SK-N-SH (cell line): ENCODE results near the gene DNAJB6. TPM values are rescaled to one million over a fixed set of nuclear protein-coding genes. Genes with fewer than 3 reads are reported as not detected.

Experiments used
- CTCF ChIA-PET: fragments of 300-600, 350-600 bp; formaldehyde crosslinking; extraction: SDS; loops from one replicate; lab custom pipeline; 2021; lab: Yijun Ruan, JAX
- POLR2A ChIA-PET: fragments of 350-600 bp; sonication (Branson Sonifier 250); formaldehyde crosslinking; extraction: SDS; loops from one replicate; lab custom pipeline; 2020; ENCODE audit warnings: antibody characterized with exemption, inconsistent platforms; lab: Yijun Ruan, JAX
- DNase-seq: peaks from one replicate; pipeline ENCODE4 v3.0.0; 2012
- H2AFZ ChIP-seq: fragments of 200-600 bp; sonication (generic); 2 replicates; pipeline ENCODE4 v1.8.1; 2016; ENCODE audit warnings: antibody characterized with exemption, mild to moderate bottlenecking, low read depth
- H3F3A ChIP-seq: fragments of 200-600 bp; sonication (generic); replicated peaks from 2 replicates; pipeline ENCODE3; 2016; ENCODE audit warnings: antibody characterized with exemption, mild to moderate bottlenecking; ENCODE audit not compliant: insufficient read depth
- H3K27ac ChIP-seq, 2 experiments: fragments of 200-500 bp in 1 of 2; fragments of 200-600 bp in 1 of 2; sonication (Bioruptor generic) in 1 of 2; sonication (generic), shearing (Covaris generic) in 1 of 2; 2 replicates each; pipeline versions ENCODE4 v1.5.1 to v1.6.1; 2014 to 2016; ENCODE audit warnings: low read depth in 2 of 2, inconsistent platforms in 1 of 2, low read length in 1 of 2, mild to moderate bottlenecking in 1 of 2, mixed read lengths in 1 of 2
- H3K27me3 ChIP-seq: fragments of 200-600 bp; sonication (generic), shearing (Covaris generic); 2 replicates; pipeline ENCODE4 v1.6.1; 2016; ENCODE audit warnings: mixed run types; ENCODE audit not compliant: insufficient read depth
- H3K36me3 ChIP-seq, 2 experiments: fragments of 200-500 bp in 1 of 2; fragments of 200-600 bp in 1 of 2; sonication (Bioruptor generic) in 1 of 2; sonication (generic) in 1 of 2; replicated peaks in 1 of 2; 2 replicates each; pipeline versions ENCODE3 to v1.5.1; 2014 to 2016; ENCODE audit warnings: low read length in 1 of 2, mild to moderate bottlenecking in 1 of 2; ENCODE audit not compliant: insufficient read depth in 2 of 2, control insufficient read depth in 1 of 2
- H3K4me1 ChIP-seq, 2 experiments: fragments of 200-500 bp in 1 of 2; fragments of 200-600 bp in 1 of 2; sonication (Bioruptor generic) in 1 of 2; sonication (generic), shearing (Covaris generic) in 1 of 2; 2 replicates each; pipeline versions ENCODE4 v1.5.1 to v1.6.1; 2014 to 2016; ENCODE audit warnings: low read depth in 1 of 2, low read length in 1 of 2, mixed run types in 1 of 2; ENCODE audit not compliant: insufficient read depth in 2 of 2, control insufficient read depth in 1 of 2
- H3K4me2 ChIP-seq: fragments of 200-600 bp; sonication (generic), shearing (Covaris generic); 2 replicates; pipeline ENCODE4 v1.6.1; 2017; ENCODE audit warnings: mixed run types
- H3K4me3 ChIP-seq, 2 experiments: fragments of 200-500 bp in 1 of 2; fragments of 200-600 bp in 1 of 2; sonication (Bioruptor generic) in 1 of 2; sonication (generic), shearing (Covaris generic) in 1 of 2; 2 replicates each; pipeline versions ENCODE4 v1.5.1 to v1.8.1; 2014 to 2016; ENCODE audit warnings: low read depth in 2 of 2, inconsistent platforms in 1 of 2, low read length in 1 of 2, mild to moderate bottlenecking in 1 of 2, mixed read lengths in 1 of 2, moderate library complexity in 1 of 2
- H3K79me2 ChIP-seq: fragments of 200-600 bp; sonication (generic); 2 replicates; pipeline ENCODE4 v1.8.1; 2017; ENCODE audit warnings: mild to moderate bottlenecking; ENCODE audit not compliant: insufficient read depth
- H3K9ac ChIP-seq: fragments of 200-600 bp; sonication (generic); 2 replicates; pipeline ENCODE4 v1.6.1; 2017; ENCODE audit warnings: mixed run types
- H3K9me2 ChIP-seq: fragments of 200-600 bp; sonication (generic); 2 replicates; pipeline ENCODE4 v1.6.1; 2017; ENCODE audit warnings: mixed run types
- H3K9me3 ChIP-seq: fragments of 200-600 bp; sonication (generic); 2 replicates; pipeline ENCODE4 v1.6.1; 2017; ENCODE audit warnings: mixed run types, mild to moderate bottlenecking, moderate library complexity
- H4K20me1 ChIP-seq: fragments of 200-600 bp; sonication (generic); 2 replicates; pipeline ENCODE4 v1.6.1; 2017; ENCODE audit warnings: mild to moderate bottlenecking, mixed run types; ENCODE audit not compliant: insufficient read depth
- EP300 ChIP-seq, 2 experiments: IDR thresholded peaks; 2 replicates each; pipeline versions ENCODE4 v1.4.0 to v1.6.1; 2012; ENCODE audit warnings: borderline replicate concordance in 1 of 2, low read depth in 1 of 2, low read length in 1 of 2
- FOSL2 ChIP-seq: IDR thresholded peaks from 2 replicates; pipeline ENCODE4 v1.4.0; 2012; ENCODE audit warnings: low read depth, mild to moderate bottlenecking, moderate library complexity, borderline replicate concordance
- JUND ChIP-seq: IDR thresholded peaks from 2 replicates; pipeline ENCODE4 v1.4.0; 2012
- MAX ChIP-seq: IDR thresholded peaks from 2 replicates; pipeline ENCODE4 v1.4.0; 2012; ENCODE audit warnings: low read depth
- RAD21 ChIP-seq: IDR thresholded peaks from 2 replicates; pipeline ENCODE4 v1.6.1; 2012; ENCODE audit warnings: mild to moderate bottlenecking, low read length
- RCOR1 ChIP-seq: fragments of 150-350 bp; IDR thresholded peaks from 2 replicates; pipeline ENCODE4 v1.6.1; 2017; ENCODE audit warnings: antibody characterized with exemption, low read length
- RFX5 ChIP-seq: IDR thresholded peaks from 2 replicates; pipeline ENCODE4 v1.6.1; 2012; ENCODE audit warnings: mild to moderate bottlenecking, improper control_type of control experiment, low read length
- RXRA ChIP-seq: IDR thresholded peaks from 2 replicates; pipeline ENCODE4 v1.4.0; 2012; ENCODE audit warnings: low read depth, mild to moderate bottlenecking, borderline replicate concordance
- SMC3 ChIP-seq: IDR thresholded peaks from 2 replicates; pipeline ENCODE4 v1.6.1; 2012; ENCODE audit warnings: low read depth, low read length, improper control_type of control experiment
- TCF12 ChIP-seq: IDR thresholded peaks from 2 replicates; pipeline ENCODE4 v1.4.0; 2012
- USF1 ChIP-seq: IDR thresholded peaks from 2 replicates; pipeline ENCODE4 v1.4.0; 2012; ENCODE audit warnings: low read depth, borderline replicate concordance
- WGBS: methylation state at CpG from one replicate; pipeline ENCODE4 v1.1.6; 2017; ENCODE audit warnings: low lambda C conversion rate; 5-methylcytosine and 5-hydroxymethylcytosine counted together
- polyA plus RNA-seq, 3 experiments: library from polyadenylated mRNA; depleted of rRNA; stranded (reverse); fragments of >200 nt; gene quantifications; 2 replicates each; pipeline ENCODE4 v1.2.3, GENCODE V29; 2012
- TF ChIP-seq, protein P1 (sequence below): fragments of 150-350 bp; IDR thresholded peaks from 2 replicates; pipeline ENCODE4 v1.6.1; 2017; ENCODE audit warnings: antibody characterized with exemption, low read length, low read depth, borderline replicate concordance
- TF ChIP-seq, protein P2 (sequence below): IDR thresholded peaks from 2 replicates; pipeline ENCODE4 v1.6.1; 2012; ENCODE audit warnings: mild to moderate bottlenecking, low read depth, low read length, moderate library complexity

Gene DNAJB6
- polyA plus RNA-seq, 1 of the 3 experiments (the other 2 are of a cell fraction), result 176 TPM

DNA sequence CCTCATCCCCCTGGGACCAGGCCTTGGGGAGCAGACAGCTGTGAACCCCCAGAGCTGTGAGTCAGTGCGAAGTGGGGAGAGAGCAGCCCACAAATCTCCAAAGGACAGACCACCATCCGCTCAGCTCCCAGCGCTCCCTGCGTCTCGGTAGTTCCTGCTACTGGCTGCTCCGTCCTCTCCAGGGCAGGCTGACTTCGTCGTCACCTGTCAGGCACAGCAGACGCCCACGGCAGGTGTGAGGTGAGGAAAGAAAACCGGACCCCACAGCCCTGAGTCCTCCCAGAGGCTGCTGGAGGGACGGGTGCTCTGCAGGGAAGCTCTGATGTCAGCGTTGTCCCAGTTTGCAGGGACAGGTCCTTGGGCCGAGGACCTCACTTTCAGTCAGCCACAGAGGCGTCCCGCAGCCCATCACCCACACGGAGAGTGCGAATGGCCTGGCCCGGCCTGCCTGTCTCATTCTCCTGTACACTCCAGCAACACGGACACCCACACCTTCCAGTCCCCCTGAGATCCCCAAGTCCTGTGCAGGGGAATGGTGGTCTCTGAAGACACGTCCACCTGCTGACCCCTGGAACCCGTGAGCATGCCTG, 95.2 kb downstream of the DNAJB6 start:
- Histone ChIP-seq H3K27me3 (no peaks in the 10 kb centered on the region), H3K9me2 (no peaks in the 10 kb centered on the region), H4K20me1 (no peaks in the 10 kb centered on the region), H3K4me2 (no peak overlapping the region), H3K9me3 (no peaks in the 10 kb centered on the region), H3F3A (no peaks in the 10 kb centered on the region), H2AFZ (no peak overlapping the region), H3K4me1 (peaks cover 0 to 11% of the 10 kb centered on the region in 2 experiments; a peak in 1 of 4 replicates), H3K27ac (no peak overlapping the region), H3K9ac (no peak overlapping the region), H3K4me3 (no peak overlapping the region), H3K79me2 (no peaks in the 10 kb centered on the region), H3K36me3 (no peaks in the 10 kb centered on the region)
- CTCF ChIA-PET, result interaction anchor here (0.5 to 2.4 kb wide), 41 partner anchors 7 to 922 kb away, joined by 3 to 11 read pairs (median 4); no protein-coding TSS in a partner anchor
- DNase-seq, result no peak
- 77% methylated on average over 22 of the region's 22 CpGs for WGBS
- TF ChIP-seq FOSL2, result no peak
- POLR2A ChIA-PET, result no interaction called here

DNA sequence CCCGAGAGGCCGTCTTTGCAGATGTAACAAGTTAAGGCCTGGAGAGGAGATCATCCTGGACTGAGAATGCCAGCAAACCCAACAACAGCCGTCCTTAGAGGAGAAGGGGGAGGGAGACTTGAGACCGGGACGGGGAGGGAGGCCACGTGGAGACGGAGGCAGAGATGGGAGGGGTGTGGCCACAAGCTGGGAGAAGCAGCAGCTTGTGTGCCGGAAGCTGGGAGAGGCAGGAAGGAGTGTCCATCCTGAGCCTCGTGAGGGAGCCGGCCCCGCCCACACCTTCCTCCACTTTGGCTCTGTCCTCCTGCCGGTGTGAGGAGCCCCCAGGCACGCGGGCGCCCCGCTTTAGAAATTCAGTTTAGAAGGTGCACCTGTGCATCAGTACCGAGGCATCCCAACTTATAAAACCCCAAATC, 95.7 kb downstream of the DNAJB6 start:
- Histone ChIP-seq H3K79me2 (no peaks in the 10 kb centered on the region), H3K4me1 (peaks cover 0 to 11% of the 10 kb centered on the region in 2 experiments; a peak in 1 of 4 replicates), H3K27me3 (no peaks in the 10 kb centered on the region), H3K27ac (no peak overlapping the region), H2AFZ (no peak overlapping the region), H3K4me2 (peak overlapping the region; percentile 17; the same call in 1 of the 2 replicates), H4K20me1 (no peaks in the 10 kb centered on the region), H3K4me3 (no peak overlapping the region), H3K9me2 (no peaks in the 10 kb centered on the region), H3K9ac (no peak overlapping the region), H3K9me3 (no peaks in the 10 kb centered on the region), H3K36me3 (no peaks in the 10 kb centered on the region), H3F3A (no peaks in the 10 kb centered on the region)
- CTCF ChIA-PET, result interaction anchor here (0.5 to 2.4 kb wide), 37 partner anchors 8 to 921 kb away, joined by 3 to 11 read pairs (median 4); no protein-coding TSS in a partner anchor
- TF ChIP-seq MAX, result peak; percentile 13; the same call in 1 of the 2 replicates
- TF ChIP-seq, protein P1, sequence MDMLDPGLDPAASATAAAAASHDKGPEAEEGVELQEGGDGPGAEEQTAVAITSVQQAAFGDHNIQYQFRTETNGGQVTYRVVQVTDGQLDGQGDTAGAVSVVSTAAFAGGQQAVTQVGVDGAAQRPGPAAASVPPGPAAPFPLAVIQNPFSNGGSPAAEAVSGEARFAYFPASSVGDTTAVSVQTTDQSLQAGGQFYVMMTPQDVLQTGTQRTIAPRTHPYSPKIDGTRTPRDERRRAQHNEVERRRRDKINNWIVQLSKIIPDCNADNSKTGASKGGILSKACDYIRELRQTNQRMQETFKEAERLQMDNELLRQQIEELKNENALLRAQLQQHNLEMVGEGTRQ, result no peak
- POLR2A ChIA-PET, result no interaction called here
- WGBS, result 43% methylated on average over 17 of the region's 17 CpGs
- peak; percentile 81 for DNase-seq

DNA sequence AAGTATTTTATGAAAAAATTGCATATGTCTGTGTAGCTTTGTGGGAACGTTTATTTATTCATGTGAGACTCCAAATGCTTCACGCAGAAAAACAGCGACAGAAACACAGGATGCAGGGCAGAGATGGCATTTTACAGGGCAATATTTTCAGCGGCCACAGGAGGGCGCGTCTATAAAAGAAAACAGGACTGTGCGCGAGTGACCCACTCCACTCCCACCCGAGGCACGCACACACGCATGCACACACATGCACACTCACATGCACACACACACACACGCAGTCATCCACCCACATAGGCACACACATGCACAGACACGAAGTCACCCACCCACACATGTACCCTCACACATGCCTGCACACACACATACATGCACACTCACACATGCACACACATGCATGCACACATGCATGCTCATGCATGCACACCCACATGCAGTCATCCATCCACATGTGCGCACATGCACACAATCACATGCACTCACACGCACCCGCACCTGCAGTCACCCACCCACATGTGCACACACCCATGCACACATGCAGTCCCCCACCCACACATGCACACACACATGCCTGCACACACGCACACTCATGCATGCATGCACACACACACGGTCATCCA, 96.3 kb downstream of the DNAJB6 start:
- Histone ChIP-seq H3K4me2 (peak overlapping the region; percentile 17; the same call in 1 of the 2 replicates), H3K9ac (no peak overlapping the region), H3K36me3 (no peaks in the 10 kb centered on the region), H3K79me2 (no peaks in the 10 kb centered on the region), H3K4me1 (peaks cover 0 to 11% of the 10 kb centered on the region in 2 experiments; a peak in 1 of 4 replicates), H4K20me1 (no peaks in the 10 kb centered on the region), H3K9me2 (no peaks in the 10 kb centered on the region), H3K4me3 (no peak overlapping the region), H3K27me3 (no peaks in the 10 kb centered on the region), H3F3A (no peaks in the 10 kb centered on the region), H2AFZ (no peak overlapping the region), H3K27ac (no peak overlapping the region), H3K9me3 (no peaks in the 10 kb centered on the region)
- ChIA-PET POLR2A (no interaction called here), CTCF (interaction anchor here (0.5 to 2.4 kb wide), 36 partner anchors 8 to 921 kb away, joined by 3 to 11 read pairs (median 4); no protein-coding TSS in a partner anchor)
- WGBS, result 15% methylated on average over 18 of the region's 18 CpGs
- DNase-seq, result peak; percentile 88
- TF ChIP-seq RCOR1, result no peak
- TF ChIP-seq TCF12, result no peak
- TF ChIP-seq JUND, result no peak
- TF ChIP-seq FOSL2, result no peak
- peak; percentile 81 for TF ChIP-seq SMC3
- no peak for TF ChIP-seq RFX5
- TF ChIP-seq EP300 (IDR thresholded peaks at IDR 0.05; ENCODE audit: borderline replicate concordance in 1 of 2, low read depth in 1 of 2, low read length in 1 of 2), result no peak
- peak; percentile 89 for TF ChIP-seq RAD21
- no peak for TF ChIP-seq RXRA
- TF ChIP-seq, protein P2, sequence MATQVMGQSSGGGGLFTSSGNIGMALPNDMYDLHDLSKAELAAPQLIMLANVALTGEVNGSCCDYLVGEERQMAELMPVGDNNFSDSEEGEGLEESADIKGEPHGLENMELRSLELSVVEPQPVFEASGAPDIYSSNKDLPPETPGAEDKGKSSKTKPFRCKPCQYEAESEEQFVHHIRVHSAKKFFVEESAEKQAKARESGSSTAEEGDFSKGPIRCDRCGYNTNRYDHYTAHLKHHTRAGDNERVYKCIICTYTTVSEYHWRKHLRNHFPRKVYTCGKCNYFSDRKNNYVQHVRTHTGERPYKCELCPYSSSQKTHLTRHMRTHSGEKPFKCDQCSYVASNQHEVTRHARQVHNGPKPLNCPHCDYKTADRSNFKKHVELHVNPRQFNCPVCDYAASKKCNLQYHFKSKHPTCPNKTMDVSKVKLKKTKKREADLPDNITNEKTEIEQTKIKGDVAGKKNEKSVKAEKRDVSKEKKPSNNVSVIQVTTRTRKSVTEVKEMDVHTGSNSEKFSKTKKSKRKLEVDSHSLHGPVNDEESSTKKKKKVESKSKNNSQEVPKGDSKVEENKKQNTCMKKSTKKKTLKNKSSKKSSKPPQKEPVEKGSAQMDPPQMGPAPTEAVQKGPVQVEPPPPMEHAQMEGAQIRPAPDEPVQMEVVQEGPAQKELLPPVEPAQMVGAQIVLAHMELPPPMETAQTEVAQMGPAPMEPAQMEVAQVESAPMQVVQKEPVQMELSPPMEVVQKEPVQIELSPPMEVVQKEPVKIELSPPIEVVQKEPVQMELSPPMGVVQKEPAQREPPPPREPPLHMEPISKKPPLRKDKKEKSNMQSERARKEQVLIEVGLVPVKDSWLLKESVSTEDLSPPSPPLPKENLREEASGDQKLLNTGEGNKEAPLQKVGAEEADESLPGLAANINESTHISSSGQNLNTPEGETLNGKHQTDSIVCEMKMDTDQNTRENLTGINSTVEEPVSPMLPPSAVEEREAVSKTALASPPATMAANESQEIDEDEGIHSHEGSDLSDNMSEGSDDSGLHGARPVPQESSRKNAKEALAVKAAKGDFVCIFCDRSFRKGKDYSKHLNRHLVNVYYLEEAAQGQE, result no peak
- no peak for TF ChIP-seq USF1
